ENCODE measurements around the gene CFAP107. TPM values are rescaled to one million over a fixed set of nuclear protein-coding genes. Genes with fewer than 3 reads are reported as not detected.

CFAP107 gene
- total and polyA plus RNA-seq, 12 donors: not detected

DNA sequence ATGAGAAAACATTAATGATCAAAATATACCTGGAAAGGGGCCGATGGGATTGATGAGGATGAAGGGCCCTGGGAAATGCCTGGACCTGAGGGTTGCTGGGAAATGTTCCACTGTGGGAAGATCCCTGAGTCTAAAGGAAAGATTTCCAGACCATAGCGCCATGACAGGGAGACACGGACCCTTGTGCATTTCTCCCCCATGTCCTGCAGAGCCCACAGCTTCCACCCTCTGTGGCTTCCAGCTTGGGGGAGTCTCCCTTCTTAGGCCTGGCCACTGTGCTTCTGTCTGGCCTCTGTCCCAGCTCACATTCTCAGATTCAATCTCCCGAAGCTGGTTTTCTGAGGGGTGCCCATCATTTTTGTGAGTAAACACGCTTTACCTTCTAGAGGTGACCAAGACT lies 26.5 kb downstream of the CFAP107 start:
- no peak for TF ChIP-seq CTCF (IDR thresholded peaks at IDR 0.05)
- no peak for DNase-seq
- Histone ChIP-seq H3K27ac (no peak overlapping the region), H3K4me1 (no peaks in the 10 kb centered on the region), H3K9me3 (no peaks in the 10 kb centered on the region), H3K36me3 (no peaks in the 10 kb centered on the region), H3K4me3 (no peak overlapping the region), H3K27me3 (peaks cover 0 to 43% (median 37%) of the 10 kb centered on the region in 7 donors)
- intact Hi-C loops (cut with DNase I): no loop called here
- ATAC-seq: no peak
- 82 to 89% methylated on average over 5 of the region's 5 CpGs for WGBS, 2 donors

DNA sequence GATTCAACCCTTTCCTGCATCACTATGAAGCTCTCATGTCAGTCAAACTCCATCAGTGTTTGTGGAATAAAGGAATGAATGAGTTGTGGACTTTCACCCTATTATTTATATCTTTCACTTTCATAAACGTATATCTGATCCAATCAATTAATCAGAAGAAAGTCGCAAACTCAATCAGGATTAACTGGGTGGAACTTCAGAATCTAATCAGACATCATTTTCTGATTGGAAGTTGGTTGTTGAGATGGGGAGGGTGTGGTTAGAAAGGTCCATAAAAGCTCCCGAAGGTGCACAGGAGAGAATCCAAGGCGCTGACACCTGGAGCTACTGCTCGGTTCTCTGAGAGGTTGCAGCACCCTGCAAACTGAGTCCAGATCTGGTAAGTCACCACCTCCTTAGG lies 27.4 kb downstream of the CFAP107 start, which contains the start of gene PRAMEF12:
PRAMEF12 (plus strand) TSS at position 301 of the 400 bp plus-strand sequence. CDS start 1,130 bp downstream, outside the sequence.
- peaks cover 0 to 39% (median 31%) of the 10 kb centered on the region in 7 donors for H3K27me3 ChIP-seq
- no peak within 1 kb of the TSS for H3K27ac ChIP-seq

DNA sequence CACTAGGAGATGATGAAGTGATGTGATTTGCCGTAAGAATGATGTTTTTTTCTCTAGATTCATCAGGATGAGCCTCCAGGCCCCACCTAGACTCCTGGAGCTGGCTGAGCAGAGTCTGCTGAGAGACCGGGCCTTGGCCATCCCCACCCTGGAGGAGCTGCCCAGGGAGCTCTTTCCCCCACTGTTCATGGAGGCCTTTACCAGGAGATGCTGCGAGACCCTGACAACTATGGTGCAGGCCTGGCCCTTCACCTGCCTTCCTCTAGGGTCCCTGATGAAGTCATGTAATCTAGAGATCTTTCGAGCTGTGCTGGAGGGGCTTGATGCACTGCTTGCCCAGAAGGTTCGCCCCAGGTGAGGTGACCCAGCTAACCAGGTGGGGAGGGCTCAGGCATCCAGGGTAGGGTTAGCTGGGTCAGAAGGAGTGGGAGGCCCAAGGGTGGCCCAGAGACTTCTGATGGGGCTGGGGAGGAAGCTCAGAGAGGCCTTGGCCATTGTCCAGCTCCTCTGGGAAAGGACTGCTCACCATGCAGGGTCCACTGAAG lies 28.9 kb downstream of the CFAP107 start:
- ATAC-seq (no peak), DNase-seq (no peak)
- Histone ChIP-seq H3K36me3 (no peaks in the 10 kb centered on the region), H3K27ac (no peak overlapping the region), H3K4me1 (no peaks in the 10 kb centered on the region), H3K4me3 (no peak overlapping the region), H3K9me3 (no peaks in the 10 kb centered on the region), H3K27me3 (peaks cover 0 to 27% (median 22%) of the 10 kb centered on the region in 7 donors)
- WGBS, 2 donors: 77% methylated on average over 5 of the region's 5 CpGs
- no peak for TF ChIP-seq CTCF (IDR thresholded peaks at IDR 0.05)
- intact Hi-C loops (cut with DNase I): no loop called here

More for the DNA sequence above, 27.4 kb downstream of the CFAP107 start, which contains the start of gene PRAMEF12:
- H3K4me3 ChIP-seq: no peak within 1 kb of the TSS
- DNase-seq: no peak
- no peak for ATAC-seq
- no peak for TF ChIP-seq CTCF (IDR thresholded peaks at IDR 0.05)
- intact Hi-C loops (cut with DNase I): no loop called here
- H3K9me3 ChIP-seq: no peaks in the 10 kb centered on the region
- whole genome bisulfite sequencing, 2 donors: 83 to 86% methylated on average over 5 of the region's 5 CpGs
- H3K36me3 ChIP-seq: no peaks in the 10 kb centered on the region
- no peaks in the 10 kb centered on the region for H3K4me1 ChIP-seq

- Histone ChIP-seq H3K4me3 (no peak overlapping the region), H3K36me3 (no peaks in the 10 kb centered on the region), H3K9me3 (no peaks in the 10 kb centered on the region), H3K27me3 (peaks cover 0 to 22% (median 17%) of the 10 kb centered on the region in 7 donors), H3K27ac (no peak overlapping the region), H3K4me1 (no peaks in the 10 kb centered on the region)
- DNase-seq: no peak
- ATAC-seq: no peak
- WGBS, 2 donors: 75 to 79% methylated on average over 8 of the region's 8 CpGs
- TF ChIP-seq CTCF (IDR thresholded peaks at IDR 0.05): no peak
- intact Hi-C loops (cut with DNase I): no loop called here
Measured at GRCh38 chr1:12775443-12775842, 29.4 kb downstream of the CFAP107 start.
